ENCODE measurements around the gene TGFBR2.

Gene TGFBR2

GRCh38 chr3:30637310-30638219 lies 31.2 kb downstream of the TGFBR2 start:
- DNase-seq: no peak

- no peak for DNase-seq
Measured at GRCh38 chr3:30638685-30639412, 32.4 kb downstream of the TGFBR2 start.

- peak in 1 of 2 donors; percentile 57 for DNase-seq
Measured at GRCh38 chr3:30639937-30640336, 33.5 kb downstream of the TGFBR2 start.

GRCh38 chr3:30640851-30641250 lies 34.5 kb downstream of the TGFBR2 start:
- DNase-seq: no peak

GRCh38 chr3:30641416-30642251 lies 35.2 kb downstream of the TGFBR2 start:
- DNase-seq: no peak

GRCh38 chr3:30642849-30643361 lies 36.5 kb downstream of the TGFBR2 start:
- DNase-seq: no peak

GRCh38 chr3:30643763-30644462 lies 37.5 kb downstream of the TGFBR2 start:
- DNase-seq: peak; percentile 65 to 70

GRCh38 chr3:30644615-30645014 lies 38.2 kb downstream of the TGFBR2 start:
- peak; percentile 57 to 75 for DNase-seq

- DNase-seq: no peak
Measured at GRCh38 chr3:30645077-30645476, 38.7 kb downstream of the TGFBR2 start.

GRCh38 chr3:30646181-30646876 lies 39.9 kb downstream of the TGFBR2 start:
- DNase-seq: no peak

- no peak for DNase-seq
Measured at GRCh38 chr3:30646961-30647752, 40.8 kb downstream of the TGFBR2 start.

GRCh38 chr3:30648670-30649357 lies 42.4 kb downstream of the TGFBR2 start:
- no peak for DNase-seq

- DNase-seq: peak in 1 of 2 donors; percentile 45
Measured at GRCh38 chr3:30649572-30650318, 43.3 kb downstream of the TGFBR2 start.

GRCh38 chr3:30650348-30650995 lies 44.1 kb downstream of the TGFBR2 start:
- DNase-seq: no peak

- DNase-seq: no peak
Measured at GRCh38 chr3:30654269-30654668, 47.9 kb downstream of the TGFBR2 start.

GRCh38 chr3:30655187-30655812 lies 48.9 kb downstream of the TGFBR2 start:
- peak; percentile 32 to 77 for DNase-seq

GRCh38 chr3:30656624-30657141 lies 50.3 kb downstream of the TGFBR2 start:
- no peak for DNase-seq

- peak; percentile 55 to 62 for DNase-seq
Measured at GRCh38 chr3:30657914-30658313, 51.5 kb downstream of the TGFBR2 start.

Data from CD4-positive, alpha-beta T cell treated with Interleukin-4 for 1 hour (primary cell).